ENCODE measurements around the gene CACNB2. TPM values are rescaled to one million over a fixed set of nuclear protein-coding genes. Genes with fewer than 3 reads are reported as not detected.
"Not testable (repeated sequence)": the region's sequence is repeated elsewhere in the genome, so short reads cannot be mapped to it uniquely, and the experiment has no call there.

CACNB2 gene
- total RNA-seq, 1 donor from 2014 or later, result 0.96 TPM

- intact Hi-C loops (cut with DNase I), result no loop called here
- no peak overlapping the region for H3K27ac ChIP-seq
Measured at GRCh38 chr10:18437486-18437885, 297.3 kb downstream of the CACNB2 start.

GRCh38 chr10:18438361-18439126, 298.3 kb downstream of the CACNB2 start:
- no peaks in the 10 kb centered on the region for H3K4me1 ChIP-seq
- no peak overlapping the region for H3K27ac ChIP-seq
- intact Hi-C loops (cut with DNase I), result no loop called here
- H3K9me3 ChIP-seq, result no peaks in the 10 kb centered on the region
- H3K4me3 ChIP-seq, result no peak overlapping the region
- H3K36me3 ChIP-seq, result no peaks in the 10 kb centered on the region
- no peaks in the 10 kb centered on the region for H3K27me3 ChIP-seq
- no peak for TF ChIP-seq CTCF (IDR thresholded peaks at IDR 0.05)
- DNase-seq (ENCODE audit: low spot score in 2 of 2), result no peak

More at GRCh38 chr10:18437486-18437885, 297.3 kb downstream of the CACNB2 start:
- Histone ChIP-seq H3K36me3 (no peaks in the 10 kb centered on the region), H3K4me1 (no peaks in the 10 kb centered on the region), H3K4me3 (no peak overlapping the region), H3K9me3 (no peaks in the 10 kb centered on the region), H3K27me3 (no peaks in the 10 kb centered on the region)
- no peak for TF ChIP-seq CTCF (IDR thresholded peaks at IDR 0.05)
- DNase-seq (ENCODE audit: low spot score in 2 of 2), result no peak

GRCh38 chr10:18439601-18440000, 299.4 kb downstream of the CACNB2 start:
- TF ChIP-seq CTCF (IDR thresholded peaks at IDR 0.05), result no peak
- intact Hi-C loops (cut with DNase I), result no loop called here
- Histone ChIP-seq H3K4me1 (no peaks in the 10 kb centered on the region), H3K27ac (no peak overlapping the region), H3K36me3 (no peaks in the 10 kb centered on the region), H3K27me3 (no peaks in the 10 kb centered on the region), H3K9me3 (no peaks in the 10 kb centered on the region), H3K4me3 (no peak overlapping the region)
- DNase-seq (ENCODE audit: low spot score in 2 of 2), result no peak

- H3K36me3 ChIP-seq; DNase-seq (ENCODE audit: low spot score in 2 of 2); H3K27ac ChIP-seq; intact Hi-C loops (cut with DNase I); H3K9me3 ChIP-seq; H3K4me1 ChIP-seq; H3K4me3 ChIP-seq; H3K27me3 ChIP-seq: not testable (repeated sequence)
Measured at GRCh38 chr10:18445635-18446034, 305.4 kb downstream of the CACNB2 start.

- intact Hi-C loops (cut with DNase I), result no loop called here
- Histone ChIP-seq H3K4me3 (no peak overlapping the region), H3K36me3 (no peaks in the 10 kb centered on the region), H3K27ac (no peak overlapping the region), H3K9me3 (no peaks in the 10 kb centered on the region), H3K27me3 (no peaks in the 10 kb centered on the region), H3K4me1 (no peaks in the 10 kb centered on the region)
- TF ChIP-seq CTCF (IDR thresholded peaks at IDR 0.05), result no peak
- no peak for DNase-seq (ENCODE audit: low spot score in 2 of 2)
Measured at GRCh38 chr10:18446205-18446604, 306.0 kb downstream of the CACNB2 start.

- no peak for TF ChIP-seq CTCF (IDR thresholded peaks at IDR 0.05)
- no peak overlapping the region for H3K27ac ChIP-seq
- no peaks in the 10 kb centered on the region for H3K27me3 ChIP-seq
- H3K36me3 ChIP-seq, result no peaks in the 10 kb centered on the region
- H3K4me3 ChIP-seq, result no peak overlapping the region
- no peaks in the 10 kb centered on the region for H3K4me1 ChIP-seq
- no peaks in the 10 kb centered on the region for H3K9me3 ChIP-seq
- DNase-seq (ENCODE audit: low spot score in 2 of 2), result no peak
- intact Hi-C loops (cut with DNase I), result no loop called here
Measured at GRCh38 chr10:18449611-18450026, 309.4 kb downstream of the CACNB2 start.

Data from ascending aorta (tissue), 2 donors.